OCI-LY1 (cell line): ENCODE data around the gene GRIK2.

Experiments
- CTCF ChIP-seq: fragments of 200-600 bp; sonication (generic), shearing (Covaris generic); IDR thresholded peaks from 2 replicates; pipeline ENCODE4 v1.5.1; 2017; ENCODE audit warnings: mild to moderate bottlenecking, antibody characterized with exemption, low read length, moderate library complexity, mixed read lengths
- EZH2 ChIP-seq: fragments of 200-600 bp; sonication (generic), shearing (Covaris generic); IDR thresholded peaks from 2 replicates; pipeline ENCODE4 v1.8.0; 2017; ENCODE audit warnings: borderline replicate concordance, mixed run types, mild to moderate bottlenecking, antibody characterized with exemption, low read length, moderate library complexity, mixed read lengths

GRCh38 chr6:101444717-101445116, 51.2 kb downstream of the GRIK2 start:
- TF ChIP-seq EZH2 = no peak
- TF ChIP-seq CTCF = no peak
